GM15510 (cell line): ENCODE measurements around the gene ARHGEF18.

Source experiments
- POLR2A ChIP-seq: IDR thresholded peaks from 3 replicates; pipeline ENCODE4 v1.6.1; 2011; ENCODE audit warnings: borderline replicate concordance; ENCODE audit not compliant: insufficient read length; ENCODE audit errors: extremely low read depth

ARHGEF18 gene

GRCh38 chr19:7348587-7349230, at the start of gene ARHGEF18:
TSS of gene ARHGEF18 (plus strand) at chr19:7348937. CDS start at chr19:7362891, 13,954 bp downstream.
- TF ChIP-seq POLR2A, result peak; percentile 35

DNA sequence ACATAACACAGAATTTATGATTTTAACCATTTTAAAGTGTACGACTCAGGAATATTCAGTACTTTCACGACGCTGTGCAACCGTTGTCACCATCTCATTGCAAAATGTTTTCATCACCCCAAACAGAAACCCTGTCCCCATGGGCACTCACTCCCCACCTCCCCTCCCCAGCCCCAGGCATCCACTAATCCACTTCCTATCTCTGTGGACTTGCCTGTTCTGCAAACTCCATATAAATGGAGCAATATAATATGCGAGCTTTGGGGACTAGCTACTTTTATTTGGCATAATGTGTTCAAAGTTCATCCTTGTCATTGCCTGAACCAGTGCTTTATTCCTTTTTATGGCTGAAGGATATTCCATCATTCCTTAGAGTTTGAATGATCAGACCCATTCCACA, 47.2 kb upstream of the ARHGEF18 start:
- no peak for TF ChIP-seq POLR2A

- TF ChIP-seq POLR2A, result no peak
These were observed 45.3 kb upstream of the ARHGEF18 start for GRCh38 chr19:7303470-7303869.

DNA sequence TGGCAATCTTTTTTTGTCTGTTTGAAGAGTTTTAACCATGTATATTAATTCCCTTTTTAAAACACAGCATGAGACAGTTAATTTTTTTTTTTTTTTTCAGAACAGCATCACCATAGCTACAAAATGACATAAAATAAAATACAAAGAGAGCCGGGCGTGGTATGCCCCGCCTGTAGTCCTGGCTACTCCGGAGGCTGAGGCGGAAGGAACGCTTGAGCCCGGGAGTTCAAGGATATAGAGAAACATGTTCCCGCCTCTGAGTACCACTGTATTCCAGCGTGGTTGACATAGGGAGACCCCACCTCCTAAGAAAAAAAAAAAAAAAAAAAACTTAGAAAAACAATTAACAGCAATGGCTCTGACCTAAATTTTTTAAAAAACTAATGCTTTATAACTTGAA, 44.5 kb upstream of the ARHGEF18 start:
- TF ChIP-seq POLR2A, result no peak

- TF ChIP-seq POLR2A, result no peak
These were observed 41.0 kb upstream of the ARHGEF18 start for GRCh38 chr19:7307590-7308218.

DNA sequence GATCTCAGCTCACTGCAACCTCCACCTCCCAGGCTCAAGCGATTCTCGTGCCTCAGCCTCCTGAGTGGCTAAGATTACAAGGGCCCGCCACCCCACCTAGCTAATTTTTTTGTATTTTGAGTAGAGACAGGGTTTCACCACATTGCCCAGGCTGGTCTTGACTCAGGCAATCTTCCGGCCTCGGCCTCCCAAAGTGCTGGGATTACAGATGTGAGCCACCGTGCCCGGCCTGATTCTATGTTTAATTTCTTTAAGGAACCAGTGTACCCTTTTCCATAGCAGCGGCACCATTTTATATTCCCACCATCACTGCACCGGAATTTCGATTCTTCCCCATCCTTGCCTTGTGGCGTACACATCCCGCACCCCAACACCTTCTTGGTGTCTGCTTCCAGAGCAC, 36.8 kb upstream of the ARHGEF18 start:
- TF ChIP-seq POLR2A, result no peak

DNA sequence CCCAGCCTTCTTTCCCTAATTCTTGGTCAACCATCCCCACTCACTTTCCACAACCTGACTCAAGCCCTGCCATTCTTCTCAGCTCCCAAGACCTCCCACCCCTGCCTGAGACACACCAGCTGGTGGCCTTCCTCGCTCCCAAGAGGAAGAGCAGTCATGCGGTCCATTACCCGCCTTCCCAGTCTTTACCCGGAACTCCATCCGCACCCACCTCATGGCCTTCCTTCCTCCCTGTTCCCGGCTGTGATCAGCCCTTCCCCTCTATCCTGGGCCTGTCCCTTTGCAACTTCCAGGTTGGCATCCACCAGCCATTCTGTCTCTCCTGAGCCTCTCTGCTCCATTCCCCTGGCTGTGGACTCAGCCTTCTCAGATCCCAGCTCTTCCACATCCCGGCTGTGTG, 35.9 kb upstream of the ARHGEF18 start:
- TF ChIP-seq POLR2A, result no peak

DNA sequence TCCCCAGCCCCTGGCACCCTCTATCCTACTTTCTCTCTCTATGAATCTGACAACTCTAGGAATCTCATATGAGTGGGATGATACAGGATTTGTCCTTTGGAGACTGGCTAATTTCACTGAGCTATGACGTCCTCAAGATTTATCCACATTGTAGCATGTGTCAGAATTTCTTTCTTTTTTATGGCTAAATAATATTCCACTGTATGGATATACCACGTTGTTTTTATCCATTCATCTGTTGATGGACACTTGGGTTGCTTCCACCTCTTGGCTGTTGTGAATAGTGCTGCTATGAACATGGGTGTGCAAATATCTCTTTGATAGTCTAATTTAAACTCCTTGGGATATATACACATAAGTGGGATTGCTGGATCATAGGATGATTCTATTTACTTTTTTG, 30.6 kb upstream of the ARHGEF18 start:
- no peak for TF ChIP-seq POLR2A

DNA sequence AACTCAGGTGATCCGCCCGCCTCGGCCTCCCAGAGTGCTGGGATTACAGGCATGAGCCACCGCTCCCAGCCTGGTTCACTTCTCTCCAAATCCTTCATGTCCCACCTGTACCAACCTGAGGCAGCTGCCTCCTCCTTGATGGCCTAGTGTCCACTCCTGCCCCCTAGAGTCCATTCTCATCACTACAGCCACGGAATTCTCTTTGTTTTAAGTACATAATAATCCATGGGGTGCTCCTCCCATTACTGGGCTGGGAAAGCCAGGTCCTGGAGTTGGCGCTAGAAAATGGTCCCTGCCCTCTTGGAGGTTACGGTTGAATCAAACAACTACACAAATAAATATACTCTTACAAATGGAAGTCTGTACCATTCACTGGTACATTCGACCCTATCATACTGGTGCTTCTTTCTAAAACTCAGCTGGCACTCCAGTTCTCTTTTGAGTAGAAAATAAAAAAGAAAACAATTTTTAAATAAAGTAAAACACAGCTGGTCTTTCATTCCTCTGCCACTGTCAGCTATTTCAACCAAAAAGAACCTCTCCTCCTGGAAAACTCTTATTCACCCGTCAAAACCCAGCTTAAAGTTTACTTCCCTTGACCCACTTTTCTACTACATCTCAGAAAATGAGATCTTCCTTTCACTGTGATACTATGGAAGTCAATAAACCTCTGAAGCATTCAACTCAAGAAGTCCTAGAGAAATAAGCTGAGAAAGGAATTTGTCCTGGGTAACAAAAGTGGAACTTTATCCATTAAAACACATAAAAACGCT, 22.4 kb upstream of the ARHGEF18 start:
- no peak for TF ChIP-seq POLR2A

DNA sequence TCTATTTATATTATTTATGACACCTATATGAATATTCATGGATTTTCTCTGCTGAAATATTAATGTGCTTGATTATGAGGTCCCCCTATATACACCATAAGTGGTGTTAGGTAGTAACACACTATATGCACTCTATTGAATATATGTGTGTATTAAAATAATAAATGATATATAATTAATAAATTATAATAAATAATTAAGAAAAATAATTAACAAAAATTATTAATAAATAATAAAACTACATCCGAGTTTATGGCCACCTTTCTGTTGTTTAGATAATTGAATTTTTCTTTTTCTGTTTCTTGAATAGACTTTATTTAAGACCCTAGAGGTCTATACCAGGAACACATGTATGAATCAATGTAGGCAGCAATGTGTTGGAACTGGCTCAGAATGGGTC, 20.9 kb upstream of the ARHGEF18 start:
- TF ChIP-seq POLR2A, result no peak

GRCh38 chr19:7328647-7329046, 20.1 kb upstream of the ARHGEF18 start:
- no peak for TF ChIP-seq POLR2A

DNA sequence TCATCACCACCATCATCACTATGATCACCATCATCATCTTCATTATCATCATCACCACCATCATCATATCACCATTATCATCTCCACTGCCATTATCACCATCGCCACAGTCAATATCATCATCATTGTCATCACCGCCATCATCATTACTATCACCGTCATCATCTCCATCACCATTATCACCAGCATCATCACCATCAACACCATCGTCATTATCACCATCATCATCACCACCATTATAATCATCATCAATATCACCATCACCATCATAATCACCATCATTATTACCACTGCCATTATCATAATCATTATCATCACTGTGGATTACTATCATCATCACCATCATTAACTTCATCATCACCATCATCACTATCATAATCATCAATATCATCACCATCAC, 17.3 kb upstream of the ARHGEF18 start:
- TF ChIP-seq POLR2A, result no peak

DNA sequence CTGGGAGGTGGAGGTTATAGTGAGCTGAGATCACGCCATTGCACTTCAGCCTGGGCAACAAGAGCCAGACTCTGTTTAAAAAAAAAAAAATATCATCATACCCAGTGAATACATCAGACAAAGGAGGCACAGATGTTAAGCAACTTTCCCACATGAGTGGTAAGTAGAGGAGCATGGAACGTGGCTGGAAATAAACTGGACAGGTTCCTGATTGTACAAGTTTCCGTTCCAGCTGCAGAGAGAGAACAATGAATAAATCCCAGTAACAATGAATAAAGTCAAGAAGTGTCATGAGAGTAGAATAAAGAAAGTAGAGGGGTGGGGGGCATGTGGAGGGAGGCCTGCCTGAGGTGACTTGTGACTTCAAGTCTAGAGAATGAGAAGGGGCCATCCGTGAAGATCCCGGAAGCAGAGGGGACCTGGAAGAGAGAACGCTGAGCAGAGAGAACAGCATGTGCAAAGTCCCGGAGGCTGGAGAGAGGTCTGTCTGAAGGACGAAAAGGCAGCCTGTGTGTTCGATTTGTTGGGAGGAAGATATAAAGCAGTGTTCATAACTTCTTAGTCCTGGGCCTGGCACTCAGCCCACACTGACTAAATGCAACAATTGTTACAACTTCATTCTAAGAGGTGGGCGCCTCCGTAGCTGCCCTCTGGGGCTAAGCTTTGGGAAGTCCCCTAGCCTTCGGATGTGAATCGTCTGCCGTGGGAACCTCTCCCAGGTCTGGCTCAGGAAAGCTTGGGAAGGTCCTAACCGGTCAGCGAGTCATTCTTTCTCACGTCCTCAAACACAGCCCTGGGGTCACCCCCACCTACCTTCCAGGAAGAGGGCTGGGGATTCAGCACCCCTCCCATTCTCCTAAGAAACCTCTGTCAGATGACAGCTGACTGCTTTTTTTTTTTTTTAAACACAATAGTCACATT, 15.3 kb upstream of the ARHGEF18 start:
- no peak for TF ChIP-seq POLR2A

GRCh38 chr19:7336321-7336973, 12.3 kb upstream of the ARHGEF18 start:
- no peak for TF ChIP-seq POLR2A
